Trophoblast cell (in vitro differentiated cells and primary cell): ENCODE data around the gene MAB21L3.

Experiments used
- DNase-seq, 2 donors: peaks; one replicate each; pipeline ENCODE4 v3.0.0-alpha.2; 2016
- H2AFZ ChIP-seq: 2 replicates; pipeline ENCODE4 v1.6.1; 2013; ENCODE audit warnings: low read length, moderate library complexity, mild to moderate bottlenecking; ENCODE audit not compliant: insufficient read depth, poor library complexity
- H2AK5ac ChIP-seq: 2 replicates; pipeline ENCODE4 v1.6.1; 2013; ENCODE audit warnings: mild to moderate bottlenecking, low read length
- H2BK120ac ChIP-seq: 2 replicates; pipeline ENCODE4 v1.6.1; 2013; ENCODE audit warnings: low read length, mild to moderate bottlenecking, moderate library complexity; ENCODE audit not compliant: insufficient read depth, poor library complexity
- H2BK12ac ChIP-seq: 2 replicates; pipeline ENCODE4 v1.6.1; 2013; ENCODE audit warnings: mild to moderate bottlenecking, low read length, moderate library complexity
- H2BK5ac ChIP-seq: 2 replicates; pipeline ENCODE4 v1.6.1; 2013; ENCODE audit warnings: low read length, low read depth, moderate library complexity, mild to moderate bottlenecking; ENCODE audit not compliant: poor library complexity
- H3K14ac ChIP-seq: 2 replicates; pipeline ENCODE4 v1.6.1; 2013; ENCODE audit warnings: mild to moderate bottlenecking, low read length
- H3K18ac ChIP-seq: 2 replicates; pipeline ENCODE4 v1.6.1; 2013; ENCODE audit warnings: mild to moderate bottlenecking, low read length
- H3K23ac ChIP-seq: 2 replicates; pipeline ENCODE4 v1.6.1; 2013; ENCODE audit warnings: low read length
- H3K27ac ChIP-seq: 2 replicates; pipeline ENCODE4 v1.5.1; 2013; ENCODE audit warnings: low read depth, mild to moderate bottlenecking, inconsistent platforms, low read length, moderate library complexity
- H3K27me3 ChIP-seq: 2 replicates; pipeline ENCODE4 v1.6.1; 2013; ENCODE audit warnings: inconsistent platforms, mild to moderate bottlenecking, low read length, moderate library complexity; ENCODE audit not compliant: insufficient read depth
- H3K36me3 ChIP-seq, 2 experiments: 1 replicate in 1 of 2; 2 replicates in 1 of 2; pipeline ENCODE4 v1.6.1; 2013; ENCODE audit warnings: low read length in 2 of 2, mild to moderate bottlenecking in 2 of 2, moderate library complexity in 1 of 2; ENCODE audit not compliant: insufficient read depth in 2 of 2, control insufficient read depth in 1 of 2
- H3K4ac ChIP-seq: 2 replicates; pipeline ENCODE4 v1.6.1; 2013; ENCODE audit warnings: low read depth, mild to moderate bottlenecking, low read length, moderate library complexity
- H3K4me1 ChIP-seq, 2 experiments: 1 replicate in 1 of 2; 2 replicates in 1 of 2; pipeline ENCODE4 v1.6.1; 2013; ENCODE audit warnings: low read length in 2 of 2, mild to moderate bottlenecking in 2 of 2, moderate library complexity in 1 of 2; ENCODE audit not compliant: insufficient read depth in 2 of 2, control insufficient read depth in 1 of 2
- H3K4me2 ChIP-seq: 2 replicates; pipeline ENCODE4 v1.6.1; 2013; ENCODE audit warnings: inconsistent platforms, mild to moderate bottlenecking, low read length, moderate library complexity
- H3K4me3 ChIP-seq: 2 replicates; pipeline ENCODE4 v1.5.1; 2013; ENCODE audit warnings: mild to moderate bottlenecking, low read depth, low read length, inconsistent platforms
- H3K79me1 ChIP-seq: one replicate; pipeline ENCODE4 v1.6.1; 2013; ENCODE audit warnings: low read length
- H3K79me2 ChIP-seq: 2 replicates; pipeline ENCODE4 v1.6.1; 2013; ENCODE audit warnings: low read length, mild to moderate bottlenecking; ENCODE audit not compliant: control insufficient read depth, insufficient read depth, poor library complexity
- H3K9ac ChIP-seq: 2 replicates; pipeline ENCODE4 v1.6.1; 2013; ENCODE audit warnings: mild to moderate bottlenecking, low read length
- H3K9me3 ChIP-seq: 2 replicates; pipeline ENCODE4 v1.6.1; 2013; ENCODE audit warnings: low read depth, mild to moderate bottlenecking, control low read depth, inconsistent platforms, low read length; ENCODE audit not compliant: insufficient read depth
- H4K12ac ChIP-seq: 2 replicates; pipeline ENCODE4 v1.6.1; 2013; ENCODE audit warnings: low read depth, mild to moderate bottlenecking, low read length, moderate library complexity
- H4K8ac ChIP-seq: 2 replicates; pipeline ENCODE4 v1.6.1; 2013; ENCODE audit warnings: low read depth, mild to moderate bottlenecking, low read length, moderate library complexity
- H4K91ac ChIP-seq: one replicate; pipeline ENCODE4 v1.6.1; 2013; ENCODE audit warnings: low read depth, mild to moderate bottlenecking, low read length, moderate library complexity
- WGBS: extraction: QIAGEN DNeasy Blood & Tissue Kit; methylation state at CpG from one replicate; pipeline ENCODE4 v1.1.7; 2013; ENCODE audit warnings: missing lambda C conversion rate; ENCODE audit not compliant: insufficient read length, insufficient coverage; ENCODE audit errors: extremely low coverage; 5-methylcytosine and 5-hydroxymethylcytosine counted together

The MAB21L3 gene

DNA sequence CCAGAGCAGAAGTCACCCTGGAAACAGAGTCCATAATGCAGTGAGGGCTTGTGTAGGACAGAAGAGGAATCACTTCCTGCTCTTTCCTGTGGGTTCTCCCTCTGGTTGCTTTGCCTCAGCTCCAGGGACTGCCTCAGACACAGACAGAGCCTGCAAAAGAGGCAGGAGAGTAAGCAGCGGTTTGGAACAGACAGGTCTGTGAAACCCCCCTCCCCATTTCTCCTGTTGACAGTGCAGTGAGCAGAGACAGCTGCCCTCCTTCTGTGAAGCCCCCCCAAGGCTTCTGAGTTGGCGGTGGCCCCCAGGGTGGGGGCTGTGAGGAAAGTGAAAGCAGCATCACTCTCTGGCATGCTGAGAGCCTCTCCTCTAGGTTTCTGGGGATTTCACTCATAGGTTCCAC, 53.0 kb downstream of the MAB21L3 start:
- H2BK12ac ChIP-seq = no peak overlapping the region
- H4K8ac ChIP-seq = no peak overlapping the region
- no peak overlapping the region for H2BK120ac ChIP-seq
- H3K27ac ChIP-seq = no peak overlapping the region
- H2BK5ac ChIP-seq = no peak overlapping the region
- H4K91ac ChIP-seq = no peak overlapping the region
- no peak overlapping the region for H3K9ac ChIP-seq
- no peaks in the 10 kb centered on the region for H3K9me3 ChIP-seq
- no peak overlapping the region for H3K23ac ChIP-seq
- no peak overlapping the region for H3K4me3 ChIP-seq
- H3K18ac ChIP-seq = no peak overlapping the region
- H4K12ac ChIP-seq = no peak overlapping the region
- H3K14ac ChIP-seq = no peak overlapping the region
- no peak overlapping the region for H3K4me2 ChIP-seq
- no peak overlapping the region for H3K4ac ChIP-seq
- H3K79me1 ChIP-seq = peaks cover 6% of the 10 kb centered on the region
- no peak for DNase-seq
- peaks cover 6 to 10% of the 10 kb centered on the region in 2 experiments for H3K4me1 ChIP-seq
- no peaks in the 10 kb centered on the region for H3K79me2 ChIP-seq
- H2AK5ac ChIP-seq = no peak overlapping the region
- H3K27me3 ChIP-seq = no peaks in the 10 kb centered on the region
- no peaks in the 10 kb centered on the region for H3K36me3 ChIP-seq
- no peak overlapping the region for H2AFZ ChIP-seq
- no CpG with 5 or more reads among the region's 2 CpGs for WGBS

DNA sequence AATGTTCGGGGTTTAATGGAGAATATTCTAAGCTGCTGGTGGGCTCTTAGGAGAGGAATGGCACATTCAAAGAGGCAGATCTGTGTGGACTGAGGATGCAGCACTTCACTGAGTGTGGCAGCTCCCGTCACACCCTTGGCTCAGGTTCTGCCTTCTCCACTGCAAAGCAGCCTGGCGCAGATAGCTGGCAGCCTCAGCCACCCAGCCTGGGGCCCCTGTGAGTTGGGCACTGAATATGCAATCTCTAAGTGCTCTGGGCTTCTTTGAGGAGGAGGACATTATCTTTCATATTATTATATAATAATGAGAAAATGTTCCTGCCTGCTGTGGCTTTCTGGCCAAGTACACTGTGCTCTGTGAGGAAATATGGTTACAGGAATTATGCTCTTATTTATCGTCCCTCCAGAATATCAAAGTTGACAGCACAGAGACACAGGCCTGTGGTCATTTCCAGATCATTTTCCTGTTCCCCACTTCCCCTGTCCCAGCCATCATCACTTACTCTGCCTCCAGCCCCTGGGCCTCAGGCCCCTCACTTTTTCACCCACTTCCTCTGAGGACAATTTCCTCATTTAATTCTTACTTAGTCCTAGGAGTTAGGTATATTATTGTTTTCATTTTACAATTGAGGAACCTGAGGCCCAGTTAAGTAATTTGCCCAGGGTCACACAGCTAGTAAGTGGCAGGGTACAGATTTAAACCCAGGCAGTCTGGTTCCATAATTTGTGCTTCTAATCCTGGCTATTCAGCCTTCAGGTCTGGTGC, 53.6 kb downstream of the MAB21L3 start:
- Histone ChIP-seq H3K27me3 (no peaks in the 10 kb centered on the region), H3K9me3 (no peaks in the 10 kb centered on the region), H2BK5ac (no peak overlapping the region), H3K4me1 (peaks cover 6 to 10% of the 10 kb centered on the region in 2 experiments), H3K14ac (no peak overlapping the region), H3K79me1 (peaks cover 6% of the 10 kb centered on the region), H4K91ac (no peak overlapping the region), H3K4me2 (no peak overlapping the region), H3K23ac (no peak overlapping the region), H4K12ac (no peak overlapping the region), H2BK120ac (no peak overlapping the region), H2AK5ac (no peak overlapping the region), H3K79me2 (no peaks in the 10 kb centered on the region), H3K4me3 (no peak overlapping the region), H3K9ac (no peak overlapping the region), H3K27ac (no peak overlapping the region), H2AFZ (no peak overlapping the region), H2BK12ac (no peak overlapping the region), H3K18ac (no peak overlapping the region), H3K4ac (no peak overlapping the region), H4K8ac (no peak overlapping the region), H3K36me3 (no peaks in the 10 kb centered on the region)
- no CpG with 5 or more reads among the region's 4 CpGs for WGBS
- no peak for DNase-seq

DNA sequence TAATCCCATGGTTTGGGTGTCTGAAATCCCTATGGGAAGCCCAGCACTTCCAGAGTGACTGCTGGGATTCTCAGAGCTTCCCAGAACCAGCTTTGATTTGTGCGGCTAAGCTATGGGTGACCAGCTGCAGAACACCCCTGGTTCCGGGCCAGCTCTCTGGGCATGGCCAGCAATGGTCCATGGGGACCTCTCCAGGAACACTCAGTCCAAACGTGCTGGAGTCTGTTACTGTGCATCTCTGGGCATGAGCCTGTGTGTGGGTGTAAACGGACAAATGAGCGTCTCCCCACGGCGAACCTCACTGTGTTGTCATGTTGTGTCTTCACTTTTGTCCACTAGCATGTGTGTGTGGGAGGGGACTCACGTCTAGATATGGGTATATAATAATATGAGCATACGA, 54.4 kb downstream of the MAB21L3 start:
- no peak overlapping the region for H2BK5ac ChIP-seq
- no peaks in the 10 kb centered on the region for H3K36me3 ChIP-seq
- no peak overlapping the region for H3K14ac ChIP-seq
- H3K27ac ChIP-seq = no peak overlapping the region
- no peaks in the 10 kb centered on the region for H3K27me3 ChIP-seq
- H2AK5ac ChIP-seq = no peak overlapping the region
- H2BK12ac ChIP-seq = no peak overlapping the region
- no peak overlapping the region for H3K4me2 ChIP-seq
- no peak overlapping the region for H3K23ac ChIP-seq
- no CpG with 5 or more reads among the region's 9 CpGs for WGBS
- H3K4ac ChIP-seq = no peak overlapping the region
- no peak overlapping the region for H3K18ac ChIP-seq
- no peaks in the 10 kb centered on the region for H3K9me3 ChIP-seq
- H3K79me2 ChIP-seq = no peaks in the 10 kb centered on the region
- DNase-seq = no peak
- no peak overlapping the region for H4K8ac ChIP-seq
- peaks cover 6 to 10% of the 10 kb centered on the region in 2 experiments for H3K4me1 ChIP-seq
- H2BK120ac ChIP-seq = no peak overlapping the region
- no peak overlapping the region for H4K12ac ChIP-seq
- no peak overlapping the region for H2AFZ ChIP-seq
- no peak overlapping the region for H3K4me3 ChIP-seq
- no peak overlapping the region for H3K9ac ChIP-seq
- H4K91ac ChIP-seq = no peak overlapping the region
- peaks cover 6% of the 10 kb centered on the region for H3K79me1 ChIP-seq

DNA sequence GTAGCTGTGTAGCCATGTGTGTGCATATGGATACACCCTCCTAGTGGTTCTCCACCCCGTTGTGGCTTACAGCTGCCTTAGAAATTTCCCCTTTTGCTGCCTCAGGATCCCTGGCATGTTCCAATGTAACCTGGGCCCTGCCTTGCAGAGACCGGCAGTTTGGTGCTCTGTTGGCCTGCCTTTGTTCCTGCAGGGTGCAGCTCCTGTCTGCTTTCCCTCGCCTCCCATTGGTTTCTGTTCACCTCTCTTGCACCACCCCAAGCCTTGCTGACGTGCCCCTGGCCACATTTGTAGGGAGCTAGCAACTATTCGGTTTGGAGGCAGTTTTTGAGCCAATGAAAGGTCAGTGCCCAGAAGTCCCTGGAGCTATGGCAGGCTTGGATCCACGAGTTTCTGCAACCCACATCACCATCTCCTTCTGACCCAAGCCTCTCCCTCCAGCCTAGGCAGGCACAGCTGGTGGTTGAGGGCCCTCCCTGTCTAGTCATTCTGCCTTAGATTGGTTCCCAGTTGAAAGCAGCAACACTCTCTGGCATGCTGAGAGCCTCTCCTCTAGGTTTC, 54.9 kb downstream of the MAB21L3 start:
- H3K79me1 ChIP-seq = peaks cover 6% of the 10 kb centered on the region

More for the DNA sequence above, 54.9 kb downstream of the MAB21L3 start:
- Histone ChIP-seq H3K79me2 (no peaks in the 10 kb centered on the region), H4K12ac (no peak overlapping the region), H2BK5ac (no peak overlapping the region), H2AFZ (no peak overlapping the region), H2BK120ac (no peak overlapping the region), H3K23ac (no peak overlapping the region), H4K91ac (no peak overlapping the region), H3K27me3 (no peaks in the 10 kb centered on the region), H3K4me1 (peaks cover 6 to 10% of the 10 kb centered on the region in 2 experiments), H3K4me2 (no peak overlapping the region), H3K18ac (no peak overlapping the region), H3K36me3 (no peaks in the 10 kb centered on the region), H3K9me3 (no peaks in the 10 kb centered on the region), H3K14ac (no peak overlapping the region), H4K8ac (no peak overlapping the region), H3K9ac (no peak overlapping the region), H3K27ac (no peak overlapping the region), H2BK12ac (no peak overlapping the region), H2AK5ac (no peak overlapping the region), H3K4me3 (no peak overlapping the region), H3K4ac (no peak overlapping the region)
- DNase-seq = no peak
- no CpG with 5 or more reads among the region's 6 CpGs for WGBS
